AG08396 (cell line): ENCODE measurements around the gene LBHD2.
"Not testable (repeated sequence)": the region's sequence is repeated elsewhere in the genome, so short reads cannot be mapped to it uniquely, and the experiment has no call there.

Source experiments
- DNase-seq: peaks from one replicate; pipeline ENCODE4 v3.0.0; 2012; ENCODE audit warnings: low spot score, mixed read lengths

The LBHD2 gene

GRCh38 chr14:103104654-103105452 lies 20.8 kb downstream of the LBHD2 start:
- DNase-seq, result peak; percentile 86

DNA sequence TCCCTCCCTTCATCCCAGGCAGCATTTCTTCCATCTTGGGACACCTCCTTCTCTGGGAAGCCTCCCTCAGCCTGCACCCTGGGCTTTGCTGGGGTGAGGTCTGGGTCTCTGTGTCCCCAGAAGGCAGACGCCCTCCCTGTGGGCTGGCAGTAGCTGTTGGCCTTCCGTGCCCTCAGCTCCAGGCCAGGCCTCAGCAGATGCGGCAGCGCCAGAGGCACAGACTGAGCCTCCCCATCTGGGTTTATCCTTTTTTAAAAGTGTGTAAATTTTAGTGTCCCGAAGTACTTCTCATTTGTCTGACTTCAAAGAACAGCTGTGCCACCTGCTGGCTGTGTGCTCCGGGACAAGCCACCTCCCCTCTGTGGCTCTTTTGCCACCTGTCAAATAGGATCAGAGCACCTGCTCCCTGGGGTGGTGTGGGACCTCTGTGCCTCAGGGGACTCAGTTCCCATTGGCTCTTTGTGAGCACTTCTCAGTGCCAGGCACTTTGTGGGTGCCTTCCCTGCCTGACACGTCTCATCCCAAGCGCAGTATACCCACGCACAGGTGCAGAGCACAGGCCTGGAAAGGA lies 21.7 kb downstream of the LBHD2 start:
- DNase-seq, result no peak

DNA sequence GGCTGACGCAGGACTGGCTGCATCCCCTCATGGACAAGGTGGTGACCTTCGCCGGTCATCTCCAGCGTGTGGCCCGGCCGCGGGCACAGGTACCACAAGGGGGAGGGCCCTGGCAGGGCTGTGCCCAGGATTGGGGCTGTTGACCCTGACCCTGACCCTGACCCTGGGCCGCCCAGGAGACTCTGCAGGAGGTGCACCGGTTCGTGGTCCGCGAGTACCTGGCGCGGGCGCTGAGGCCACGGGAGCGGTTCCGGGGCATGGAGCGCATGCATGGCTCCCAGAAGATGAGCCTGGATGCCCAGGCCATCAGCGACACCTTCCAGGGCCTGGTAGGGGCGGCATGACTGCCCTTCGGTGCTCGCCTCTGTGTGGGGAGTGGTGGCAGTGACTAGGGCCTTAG lies 23.4 kb downstream of the LBHD2 start:
- no peak for DNase-seq

- no peak for DNase-seq
Observed at GRCh38 chr14:103107941-103108748, 24.1 kb downstream of the LBHD2 start.

DNA sequence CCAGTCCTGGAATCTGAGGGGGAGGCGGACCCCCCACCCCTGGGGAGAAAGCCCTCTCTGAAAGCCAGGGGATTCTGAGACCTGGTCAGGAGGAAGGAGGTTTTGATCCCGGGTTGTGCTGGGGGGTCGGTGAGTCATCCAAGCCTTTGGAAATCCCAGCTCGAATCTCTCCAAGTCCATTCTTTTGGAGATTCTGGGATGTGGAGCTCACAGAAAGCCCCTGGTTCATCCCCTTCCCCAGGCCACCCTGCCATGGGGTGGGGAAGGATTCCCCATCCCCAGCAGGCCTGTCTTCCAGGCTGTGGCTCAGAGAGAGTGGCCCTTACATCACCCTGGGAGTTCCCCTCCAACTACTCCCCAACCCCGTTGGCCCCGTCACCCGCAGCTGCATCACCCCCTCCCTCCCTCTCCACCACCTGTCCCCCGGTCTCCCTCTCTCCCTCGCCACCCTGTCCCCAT lies 24.8 kb downstream of the LBHD2 start:
- peak; percentile 60 for DNase-seq

GRCh38 chr14:103109535-103110441 lies 25.8 kb downstream of the LBHD2 start:
- peak; percentile 90 for DNase-seq

DNA sequence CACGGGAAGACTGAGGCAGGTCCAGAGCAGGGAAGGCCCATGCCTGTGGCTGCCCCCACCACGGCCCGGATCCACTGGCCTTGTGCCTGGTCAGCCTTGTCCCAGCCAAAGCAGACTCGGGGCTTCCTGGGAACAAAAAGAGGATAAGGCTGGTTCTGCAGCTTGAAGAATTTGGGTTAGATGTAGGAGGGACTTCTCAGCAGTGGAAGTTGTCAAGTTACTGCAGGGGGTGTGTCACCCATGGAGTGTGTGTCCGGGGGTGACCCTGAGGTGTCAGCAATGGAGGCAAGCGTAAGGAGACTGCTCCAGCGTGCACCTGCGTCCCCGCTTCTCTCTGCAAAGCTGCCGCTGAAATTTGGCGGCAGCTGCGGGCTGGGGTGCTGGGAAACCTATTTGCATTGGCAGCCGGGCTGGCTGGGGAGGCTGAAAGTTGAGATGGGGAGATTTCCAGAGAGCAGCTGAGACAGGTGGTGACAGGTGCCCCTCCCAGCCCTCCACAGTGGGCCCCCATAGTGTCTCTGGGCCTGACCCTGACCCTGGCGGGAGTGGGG lies 26.7 kb downstream of the LBHD2 start:
- peak; percentile 57 for DNase-seq

DNA sequence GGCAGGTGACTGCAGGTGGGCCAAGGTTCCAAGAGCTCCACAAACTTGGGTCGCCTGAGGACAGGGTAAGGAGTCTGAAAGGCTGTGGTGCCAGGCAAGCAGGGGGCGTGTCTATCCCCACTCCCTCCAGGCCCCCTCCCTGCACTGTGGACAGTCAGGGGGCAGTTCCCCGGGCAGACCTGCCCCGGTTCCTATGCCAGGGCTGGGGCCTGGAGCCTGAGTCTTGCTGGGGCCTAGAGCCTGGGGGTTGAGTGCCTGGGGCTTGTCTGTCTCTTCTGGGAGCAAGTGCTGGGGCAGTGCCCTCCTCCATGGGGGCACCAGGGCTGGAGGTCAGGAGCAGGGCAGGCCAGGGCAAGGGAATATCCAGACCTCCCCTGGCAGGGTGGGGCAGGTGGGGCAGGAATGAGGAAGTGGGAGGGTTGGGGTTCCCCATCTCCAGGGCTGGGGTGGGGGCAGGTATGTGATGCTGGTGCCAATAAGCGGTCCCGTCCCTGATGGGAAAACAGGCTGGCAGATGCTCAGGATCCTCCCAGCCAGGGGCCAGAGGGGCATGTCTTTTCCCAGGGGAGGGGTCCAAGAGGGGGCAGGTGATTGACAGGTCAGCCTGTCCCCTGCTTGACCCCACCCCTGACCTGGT lies 27.3 kb downstream of the LBHD2 start:
- no peak for DNase-seq

- no peak for DNase-seq
Observed at GRCh38 chr14:103112400-103113243, 28.6 kb downstream of the LBHD2 start.

DNA sequence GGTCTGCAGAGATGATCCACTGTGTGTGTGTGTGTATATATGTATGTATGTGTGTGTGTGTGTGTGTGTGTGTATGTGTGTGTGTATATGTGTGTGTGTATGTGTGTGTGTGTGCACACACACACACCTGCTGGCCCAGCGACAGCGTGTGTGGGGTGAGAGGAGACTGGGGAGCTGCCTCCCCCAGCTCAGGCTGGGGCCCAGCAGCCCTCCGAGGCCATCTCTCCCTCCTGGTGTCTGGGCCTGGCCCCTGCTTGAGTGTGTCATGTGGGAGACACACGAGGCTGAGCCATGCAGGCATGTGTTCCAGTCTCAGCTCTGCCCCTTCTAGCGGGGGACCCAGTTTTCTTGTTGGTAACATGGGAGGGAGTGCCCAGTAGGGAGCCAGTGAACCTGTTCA lies 29.3 kb downstream of the LBHD2 start:
- DNase-seq, result no peak

- DNase-seq, result no peak
Observed at GRCh38 chr14:103113774-103114173, 29.8 kb downstream of the LBHD2 start.

DNA sequence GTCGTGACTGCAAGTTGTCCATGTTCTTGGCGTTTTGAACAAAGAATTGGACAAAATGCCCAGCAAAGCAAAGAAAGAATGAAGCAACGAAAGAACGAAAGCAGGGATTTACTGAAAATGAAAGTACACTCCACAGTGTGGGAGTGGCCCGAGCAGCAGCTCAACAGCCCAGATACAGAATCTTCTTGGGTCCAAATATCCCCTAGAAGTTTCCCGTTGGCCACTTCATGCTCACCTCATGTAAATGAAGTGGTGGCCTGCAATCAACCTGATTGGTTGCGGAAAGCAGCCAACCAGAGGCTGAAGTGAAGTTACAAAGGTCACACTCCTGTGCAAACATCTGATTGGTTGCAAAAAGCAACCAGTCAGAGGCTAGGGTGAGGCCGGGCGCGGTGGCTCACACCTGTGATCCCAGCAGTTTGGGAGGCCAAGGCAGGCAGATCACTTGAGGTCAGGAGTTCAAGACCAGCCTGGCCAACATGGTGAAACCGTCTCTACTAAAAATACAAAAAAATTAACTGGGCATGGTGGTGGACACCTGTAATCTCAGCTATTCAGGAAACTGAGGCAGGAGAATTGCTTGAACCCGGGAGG lies 31.2 kb downstream of the LBHD2 start:
- DNase-seq, result not testable (repeated sequence)

DNA sequence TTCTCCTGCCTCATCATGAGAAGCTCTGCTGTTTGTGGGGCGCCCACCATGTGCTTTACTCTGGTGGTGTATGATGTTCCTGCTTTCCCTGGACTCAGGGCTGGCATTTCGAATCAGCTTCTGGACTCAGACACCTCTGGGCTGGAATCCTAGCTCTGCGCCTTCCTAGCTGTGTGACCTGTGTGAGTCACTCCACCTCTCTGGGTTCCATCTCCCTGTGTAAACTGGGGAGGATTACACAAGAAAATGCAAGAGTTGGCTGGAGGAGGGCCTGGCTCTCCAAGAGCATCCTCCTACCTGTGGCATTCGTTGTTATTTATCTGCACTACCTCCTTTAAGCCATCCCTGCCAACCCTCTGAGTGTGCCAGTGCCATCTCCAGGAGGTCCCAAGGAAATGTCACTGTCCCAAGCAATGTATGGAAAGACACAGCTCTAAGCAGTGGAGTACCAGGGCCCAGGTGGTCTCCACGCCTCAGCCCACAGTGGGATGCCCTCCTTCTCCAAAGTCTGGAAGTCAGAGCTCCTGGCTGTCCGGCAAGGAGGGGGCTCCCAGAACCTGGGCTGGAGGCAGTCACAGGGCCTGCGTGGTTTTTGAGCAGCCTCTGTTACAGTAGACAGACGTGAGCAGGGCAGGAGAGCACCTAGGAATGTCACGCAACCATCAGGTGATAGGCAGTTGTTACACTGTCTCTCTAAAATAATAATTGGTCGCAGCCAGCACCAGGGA lies 32.0 kb downstream of the LBHD2 start:
- no peak for DNase-seq

GRCh38 chr14:103116636-103117035 lies 32.6 kb downstream of the LBHD2 start:
- DNase-seq, result no peak

DNA sequence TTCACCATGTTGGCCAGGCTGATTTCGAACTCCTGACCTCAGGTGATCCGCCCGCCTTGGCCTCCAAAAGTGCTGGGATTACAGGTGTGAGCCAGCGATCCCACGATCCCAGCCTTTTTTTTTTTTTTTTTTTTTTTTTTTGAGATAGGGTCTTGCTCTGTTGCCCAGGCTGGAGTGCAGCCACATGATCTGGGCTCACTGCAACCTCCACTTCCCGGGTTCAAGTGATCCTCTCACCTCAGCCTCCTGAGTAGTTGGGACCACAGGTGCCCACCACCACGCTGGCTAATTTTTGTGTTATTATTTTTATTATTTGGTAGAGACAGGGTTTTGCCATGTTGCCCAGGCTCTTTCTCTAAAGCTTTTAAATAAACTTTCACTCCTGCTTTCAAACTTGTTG lies 33.5 kb downstream of the LBHD2 start:
- not testable (repeated sequence) for DNase-seq

DNA sequence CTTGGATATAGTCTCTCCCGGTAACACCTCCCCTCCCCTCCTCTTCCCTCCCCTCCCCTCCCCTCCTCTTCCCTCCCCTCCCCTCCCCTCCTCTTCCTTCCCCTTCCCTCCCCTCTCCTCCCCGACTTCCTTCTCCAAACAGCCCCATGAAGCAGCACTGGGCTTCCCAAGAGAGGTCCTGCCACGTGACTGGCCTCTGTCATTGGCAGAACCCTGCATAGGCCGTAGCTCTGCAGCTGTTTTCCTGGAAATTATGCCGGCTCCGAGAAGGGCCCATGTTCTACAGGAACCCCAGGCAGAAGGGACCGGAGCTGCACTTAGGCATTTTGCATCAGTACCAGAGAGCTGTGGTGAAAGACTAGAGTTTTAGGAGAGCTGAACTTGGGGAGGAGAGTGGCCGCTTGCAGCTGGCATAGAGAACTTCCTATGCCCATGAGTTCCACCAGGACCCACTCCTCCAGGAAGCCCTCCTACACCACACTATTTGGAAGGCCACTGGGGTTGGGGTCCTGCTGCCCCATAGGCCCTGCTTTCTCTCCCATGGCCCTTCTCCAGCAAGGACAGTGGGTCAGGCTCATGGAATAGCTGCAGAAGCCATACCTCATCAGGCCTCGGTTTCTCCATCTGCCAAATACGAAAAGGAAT lies 34.1 kb downstream of the LBHD2 start:
- DNase-seq, result no peak

- DNase-seq, result no peak
Observed at GRCh38 chr14:103118663-103119404, 34.8 kb downstream of the LBHD2 start.

DNA sequence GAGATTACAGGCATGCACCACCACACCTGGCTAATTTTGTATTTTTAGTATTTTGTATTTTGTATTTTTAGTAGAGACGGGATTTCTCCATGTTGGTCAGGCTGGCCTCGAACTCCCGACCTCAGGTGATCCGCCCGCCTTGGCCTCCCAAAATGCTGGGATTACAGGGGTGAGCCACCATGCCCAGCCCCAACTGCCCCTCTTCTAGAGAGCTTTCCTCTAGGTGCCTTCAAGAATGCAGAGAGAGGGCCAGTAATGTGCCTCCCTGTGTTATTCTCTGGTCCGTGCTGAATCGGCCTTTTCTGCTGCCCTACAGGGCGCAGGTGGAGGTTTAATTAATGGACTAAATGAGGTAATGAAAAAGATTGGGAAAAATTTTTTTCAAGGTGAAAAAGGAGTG lies 35.5 kb downstream of the LBHD2 start:
- not testable (repeated sequence) for DNase-seq
